MV-4-11 (cell line): Measurements from ENCODE around the gene FPGS.
"Not testable (repeated sequence)": the region's sequence is repeated elsewhere in the genome, so short reads cannot be mapped to it uniquely, and the experiment has no call there.

Source experiments
- DNase-seq: peaks from one replicate; lab custom pipeline; 2025; lab: John Stamatoyannopoulos, UW

FPGS gene

DNA sequence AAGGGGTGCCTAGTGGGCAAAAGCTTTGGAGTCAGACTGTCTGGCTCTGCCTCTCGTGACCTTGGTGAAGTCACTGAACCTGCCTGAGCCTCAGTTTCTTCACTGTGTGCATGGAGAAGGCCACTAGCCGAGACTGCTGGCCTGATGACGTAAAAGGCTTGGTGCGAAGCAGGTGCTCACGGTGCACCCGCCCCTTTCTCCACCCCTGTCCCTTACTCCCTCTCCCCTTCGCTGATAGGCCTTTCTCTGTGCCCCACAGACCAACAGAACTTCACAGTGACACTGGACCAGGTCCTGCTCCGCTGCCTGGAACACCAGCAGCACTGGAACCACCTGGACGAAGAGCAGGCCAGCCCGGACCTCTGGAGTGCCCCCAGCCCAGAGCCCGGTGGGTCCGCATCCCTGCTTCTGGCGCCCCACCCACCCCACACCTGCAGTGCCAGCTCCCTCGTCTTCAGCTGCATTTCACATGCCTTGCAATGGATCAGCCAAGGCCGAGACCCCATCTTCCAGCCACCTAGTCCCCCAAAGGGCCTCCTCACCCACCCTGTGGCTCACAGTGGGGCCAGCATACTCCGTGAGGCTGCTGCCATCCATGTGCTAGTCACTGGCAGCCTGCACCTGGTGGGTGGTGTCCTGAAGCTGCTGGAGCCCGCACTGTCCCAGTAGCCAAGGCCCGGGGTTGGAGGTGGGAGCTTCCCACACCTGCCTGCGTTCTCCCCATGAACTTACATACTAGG, 10.4 kb downstream of the FPGS start:
- no peak for DNase-seq

DNA sequence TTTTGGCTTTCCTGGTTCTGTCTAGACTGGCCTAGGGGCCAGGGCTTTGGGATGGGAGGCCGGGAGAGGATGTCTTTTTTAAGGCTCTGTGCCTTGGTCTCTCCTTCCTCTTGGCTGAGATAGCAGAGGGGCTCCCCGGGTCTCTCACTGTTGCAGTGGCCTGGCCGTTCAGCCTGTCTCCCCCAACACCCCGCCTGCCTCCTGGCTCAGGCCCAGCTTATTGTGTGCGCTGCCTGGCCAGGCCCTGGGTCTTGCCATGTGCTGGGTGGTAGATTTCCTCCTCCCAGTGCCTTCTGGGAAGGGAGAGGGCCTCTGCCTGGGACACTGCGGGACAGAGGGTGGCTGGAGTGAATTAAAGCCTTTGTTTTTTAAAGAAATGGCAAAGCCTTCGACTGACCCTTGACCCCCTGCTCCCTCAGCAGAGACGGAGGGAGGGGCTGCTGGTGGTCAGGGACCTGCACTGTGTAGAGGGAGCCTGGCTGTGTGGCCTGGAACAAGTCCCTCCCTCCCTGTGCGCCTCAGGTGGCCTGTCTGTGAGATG, 11.1 kb downstream of the FPGS start:
- DNase-seq, result no peak

DNA sequence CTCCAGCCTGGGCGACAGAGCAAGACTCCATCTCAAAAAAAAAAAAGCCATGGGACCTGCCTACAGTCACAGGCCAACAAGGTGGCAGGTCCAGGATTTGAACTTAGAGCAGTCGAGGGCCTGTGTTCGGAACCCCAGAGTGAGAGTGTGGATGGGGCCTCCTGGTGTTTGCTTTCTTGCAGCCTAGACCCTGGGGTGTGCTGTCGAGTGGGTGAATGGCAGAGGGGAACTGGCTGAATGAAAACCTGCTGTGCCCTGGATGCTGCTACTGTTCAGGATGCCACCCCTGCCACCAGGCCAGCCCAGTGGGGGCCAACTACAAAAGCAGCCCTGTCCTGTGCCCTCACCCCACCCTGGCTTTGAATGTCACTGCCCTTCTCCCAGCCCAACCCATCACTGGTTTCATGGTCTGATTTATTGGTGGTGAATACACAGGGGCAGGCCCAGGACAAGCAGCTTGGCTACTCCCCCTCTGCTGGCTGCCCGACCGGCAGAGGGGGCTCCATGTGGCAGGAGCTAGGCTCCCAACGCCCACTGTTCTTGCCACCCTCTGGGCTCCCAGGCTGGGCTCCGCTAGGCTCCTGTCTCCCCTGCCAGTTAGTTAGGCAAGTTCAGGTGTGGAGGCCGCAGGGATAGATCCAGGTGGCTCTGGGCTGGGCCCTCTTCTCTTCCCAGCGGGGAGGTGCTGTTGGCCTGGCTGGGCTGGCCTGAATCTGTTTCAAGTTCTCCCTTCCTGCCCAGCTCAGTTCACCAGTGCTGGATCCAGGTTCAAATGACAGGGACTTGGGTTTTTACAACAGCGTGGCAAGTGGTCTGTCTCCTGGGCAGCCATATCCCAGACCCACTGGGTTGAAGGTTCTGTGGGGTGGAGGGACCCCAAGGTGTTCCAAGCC, 12.2 kb downstream of the FPGS start:
- no peak for DNase-seq

DNA sequence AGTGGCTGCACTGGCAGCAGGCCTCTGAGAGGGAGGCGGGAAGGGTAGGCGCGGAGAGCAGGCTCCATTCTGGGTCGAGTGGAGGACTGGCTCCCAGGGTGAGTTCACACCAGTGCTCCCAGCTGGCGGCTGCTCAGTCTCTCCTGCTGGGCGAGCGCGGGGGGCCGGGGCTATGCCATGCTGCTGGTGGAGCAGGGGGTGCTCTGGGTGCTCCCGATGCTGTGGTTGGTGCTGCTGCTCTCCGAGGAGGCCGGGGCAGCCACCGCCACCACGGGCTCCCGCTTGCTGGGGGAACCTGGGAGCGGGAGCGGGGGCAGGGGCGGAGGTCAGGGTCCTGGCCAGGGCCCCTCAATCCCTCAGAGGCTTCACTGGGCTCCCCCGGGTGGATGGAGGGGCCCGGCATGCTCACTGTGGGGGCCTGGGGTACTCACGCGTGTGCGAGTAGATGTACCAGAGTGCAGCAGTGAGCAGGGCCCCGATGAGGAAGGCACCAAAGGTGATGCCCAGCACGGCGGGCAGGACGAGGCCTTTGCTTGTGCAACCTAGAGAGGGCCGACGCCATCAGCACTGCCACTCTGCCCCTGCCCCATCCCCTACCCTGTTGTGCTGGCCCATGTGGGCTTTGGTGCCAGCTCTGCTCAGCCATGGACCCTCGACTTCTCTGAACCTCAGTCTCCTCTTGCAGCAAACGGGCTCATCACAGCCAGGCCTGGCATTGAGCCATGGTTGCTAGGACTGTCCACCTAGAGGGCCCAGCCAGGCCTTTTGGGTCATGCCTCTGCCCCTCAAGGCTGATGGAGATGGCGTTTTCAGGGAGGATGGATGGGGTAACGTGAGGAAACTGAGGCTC, 13.1 kb downstream of the FPGS start:
- no peak for DNase-seq

DNA sequence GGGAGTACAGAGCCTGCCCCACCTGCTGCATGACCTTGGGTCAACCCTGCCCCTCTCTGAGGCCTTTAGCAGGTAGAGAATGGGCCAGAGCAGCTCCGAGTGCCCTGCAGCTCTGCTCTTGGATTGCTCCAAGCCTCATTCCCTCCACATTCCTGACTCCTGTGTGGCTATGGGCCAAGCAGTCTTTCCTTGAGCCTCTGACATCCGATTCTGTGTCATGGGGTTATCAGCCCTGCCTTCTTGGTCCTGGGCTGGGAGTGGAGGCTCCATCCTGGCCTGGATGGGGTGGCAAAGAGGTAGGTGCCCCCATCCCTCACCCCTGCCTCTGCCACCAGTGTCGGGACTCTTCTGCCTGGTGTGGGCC, 13.7 kb downstream of the FPGS start:
- DNase-seq, result no peak

DNA sequence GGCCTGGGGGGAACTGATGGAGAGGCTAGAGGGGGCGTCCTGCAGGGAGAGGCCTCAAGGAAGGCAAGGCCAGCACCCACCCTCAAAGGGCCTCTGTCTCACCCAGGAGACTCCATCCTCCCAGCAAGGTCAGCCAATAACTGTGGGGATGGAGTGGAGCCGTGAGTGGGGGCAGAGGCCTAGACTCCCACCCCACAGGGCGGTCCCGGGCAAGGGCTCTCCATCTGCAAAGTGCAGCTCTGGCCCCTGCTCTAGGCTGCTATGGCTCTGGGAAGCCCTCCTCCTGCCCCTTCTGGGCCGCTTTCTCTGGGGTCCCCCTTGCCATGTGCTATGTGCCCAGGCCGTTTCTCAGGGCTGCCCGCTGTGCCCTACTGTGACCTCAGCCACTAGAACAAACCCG, 14.0 kb downstream of the FPGS start:
- no peak for DNase-seq

DNA sequence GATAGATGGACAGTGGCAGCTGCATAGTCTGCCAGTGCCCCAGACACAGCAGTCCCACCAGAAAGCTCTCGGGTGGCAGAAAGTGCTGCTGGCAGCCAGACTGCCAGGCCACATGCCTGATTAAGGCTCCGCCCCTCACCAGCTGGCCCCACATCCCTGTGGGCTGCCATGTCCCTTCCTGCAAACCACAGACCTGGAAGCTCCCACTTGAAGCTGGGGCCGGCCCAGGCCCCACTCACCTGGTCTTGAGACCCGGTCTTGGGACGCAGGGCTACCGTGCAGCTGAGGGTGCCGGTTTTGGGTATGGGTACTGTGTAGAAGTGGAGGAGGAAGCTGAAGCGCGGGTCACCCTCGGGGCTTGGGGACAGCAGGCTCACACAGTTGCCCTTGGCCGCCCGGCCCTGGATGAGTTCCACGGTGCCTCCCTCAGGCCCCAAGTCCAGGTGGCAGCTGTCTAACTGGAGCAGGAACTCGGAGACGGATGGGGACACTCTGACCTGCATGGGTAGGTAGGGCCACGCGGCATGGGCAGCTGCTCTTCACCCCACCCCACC, 15.3 kb downstream of the FPGS start:
- DNase-seq, result no peak

DNA sequence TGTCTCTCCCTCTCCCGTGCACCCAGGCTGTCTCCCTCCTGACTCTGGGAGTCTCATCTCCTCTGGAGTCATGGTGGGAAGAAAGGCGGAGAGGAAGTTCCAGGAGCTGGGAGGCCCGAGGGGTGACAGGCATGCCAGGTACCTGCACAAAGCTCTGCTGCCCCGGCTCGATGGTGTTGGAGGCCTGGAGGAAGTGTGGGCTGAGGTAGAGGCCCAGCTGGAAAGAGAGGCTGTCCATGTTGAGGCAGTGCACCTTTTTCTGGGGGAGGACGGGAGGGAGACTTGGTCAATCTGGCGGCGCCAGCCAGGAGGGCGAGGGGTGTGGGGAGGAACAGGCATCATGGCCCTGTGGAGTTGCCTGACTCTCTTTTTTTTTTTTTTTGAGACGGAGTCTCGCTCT, 15.9 kb downstream of the FPGS start:
- no peak for DNase-seq

DNA sequence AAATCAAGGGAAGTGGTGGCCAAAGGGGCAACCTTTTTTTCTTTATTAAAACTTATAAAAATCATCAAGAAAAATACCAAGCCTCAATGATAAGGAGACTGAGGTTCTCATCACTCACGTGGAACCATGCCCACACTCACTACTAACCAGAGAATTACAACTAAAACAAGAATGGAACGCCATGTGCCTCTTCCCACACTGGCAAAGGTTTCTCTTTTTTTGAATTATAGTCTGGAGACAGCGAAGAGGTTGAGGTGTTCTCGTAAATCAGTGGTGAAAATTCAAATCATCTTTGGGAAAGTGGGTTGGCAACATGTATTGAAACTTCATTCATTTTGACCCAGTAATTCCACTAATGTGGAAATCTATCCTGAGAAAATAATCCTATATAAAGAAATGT, 19.4 kb downstream of the FPGS start:
- DNase-seq, result no peak

DNA sequence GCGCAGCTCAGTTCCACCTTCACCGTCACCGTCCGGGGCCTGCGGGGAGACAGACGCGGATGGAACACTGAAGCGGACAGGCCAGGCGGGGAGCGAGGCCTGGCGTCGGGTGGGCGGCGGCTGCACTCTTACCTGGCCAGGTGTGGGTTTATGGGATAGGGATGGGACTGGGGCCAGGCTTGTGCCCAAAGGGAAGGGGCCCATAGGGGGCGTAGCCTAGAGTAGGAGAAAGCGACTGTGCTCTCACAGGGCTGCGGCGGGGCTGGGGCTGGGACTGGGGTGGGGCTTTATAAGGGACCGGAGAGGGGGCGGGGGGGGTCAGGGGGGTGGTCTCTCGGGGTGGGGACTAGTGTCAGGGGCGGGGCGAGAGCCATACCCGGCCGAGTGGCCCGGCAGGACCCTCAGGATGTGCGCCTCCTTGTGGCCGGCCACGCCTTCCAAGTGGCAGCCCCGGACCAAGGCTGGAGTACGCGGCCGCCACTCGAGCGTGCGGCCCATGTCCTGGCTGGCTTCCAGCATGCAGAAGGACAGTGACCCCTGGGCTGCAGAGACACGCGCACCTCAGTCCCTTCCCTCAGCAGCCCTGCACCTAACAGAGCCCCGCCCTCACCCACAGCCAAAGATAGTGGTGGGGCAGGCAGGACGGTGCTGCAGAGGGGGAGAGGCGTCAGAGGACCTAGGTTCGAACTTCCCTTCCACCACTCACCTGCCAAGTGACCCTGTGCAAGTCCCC, 22.8 kb downstream of the FPGS start:
- no peak for DNase-seq

DNA sequence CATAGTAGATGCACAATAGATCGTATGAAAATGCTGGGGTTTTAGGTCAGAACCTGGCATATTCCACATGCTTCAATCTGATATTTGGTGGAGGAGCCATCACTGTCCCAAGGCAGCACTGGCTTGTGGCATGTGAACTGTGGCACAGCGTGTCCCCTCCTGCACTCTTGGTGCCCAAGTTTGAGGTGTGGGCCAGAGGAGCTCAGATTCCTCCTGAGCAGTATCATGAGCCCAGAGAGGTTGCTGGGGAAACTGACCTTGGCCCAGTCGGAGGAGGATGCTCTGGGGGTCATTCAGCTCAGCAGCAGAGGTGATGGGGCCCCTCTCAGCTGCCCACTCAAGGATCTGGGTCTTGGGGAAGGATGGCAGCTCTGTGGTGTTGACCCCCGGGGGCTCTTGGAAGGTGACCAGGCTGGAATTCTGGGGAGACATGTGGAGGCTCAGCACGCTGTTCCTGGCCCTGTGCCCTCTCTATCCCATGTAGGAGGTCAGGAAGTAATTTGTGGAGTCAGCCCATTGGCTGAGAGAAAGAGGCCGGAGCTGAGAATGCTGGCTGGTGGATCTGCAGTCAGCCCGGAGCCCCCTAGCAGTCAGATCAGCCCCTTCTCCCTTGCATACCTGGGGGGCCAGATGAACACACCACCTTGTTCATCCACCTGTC, 23.7 kb downstream of the FPGS start:
- no peak for DNase-seq

DNA sequence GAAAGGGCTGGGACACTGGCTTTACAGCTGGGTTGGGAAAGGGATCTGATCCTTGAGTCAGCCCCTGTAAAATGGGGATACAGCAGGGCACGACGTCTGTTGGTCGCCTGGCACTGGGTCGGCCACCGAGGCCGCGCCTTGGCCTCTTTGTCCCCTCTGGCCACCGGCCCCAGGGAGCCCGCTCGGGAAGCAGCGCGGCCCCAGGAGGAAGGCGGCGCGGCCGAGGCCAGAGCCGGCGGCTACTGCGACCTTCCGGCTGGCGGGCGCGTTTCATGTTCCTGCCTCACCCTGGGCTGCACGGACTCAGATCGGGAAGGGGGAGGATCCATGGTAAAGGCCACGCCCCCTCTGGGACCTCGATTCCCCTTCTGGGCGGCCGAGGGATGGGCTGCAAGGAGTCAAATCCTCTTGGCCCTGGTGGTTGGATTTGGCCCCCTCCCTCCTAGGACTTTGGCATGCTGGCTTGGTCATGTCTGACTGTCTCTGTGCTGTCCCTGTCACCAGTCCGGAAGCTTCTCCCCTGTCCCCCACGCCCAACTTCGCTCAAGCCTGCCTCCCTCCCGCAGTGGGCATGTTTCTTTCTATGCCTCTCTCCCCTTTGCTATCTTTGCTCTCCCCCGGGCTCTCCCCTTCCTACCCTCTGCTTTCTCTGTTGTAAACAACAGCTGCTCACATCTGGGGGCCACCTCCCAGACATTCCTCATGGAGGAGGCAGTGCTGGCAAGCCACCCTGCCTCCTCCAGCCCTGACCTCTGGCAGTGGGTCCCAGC, 25.8 kb downstream of the FPGS start:
- no peak for DNase-seq

DNA sequence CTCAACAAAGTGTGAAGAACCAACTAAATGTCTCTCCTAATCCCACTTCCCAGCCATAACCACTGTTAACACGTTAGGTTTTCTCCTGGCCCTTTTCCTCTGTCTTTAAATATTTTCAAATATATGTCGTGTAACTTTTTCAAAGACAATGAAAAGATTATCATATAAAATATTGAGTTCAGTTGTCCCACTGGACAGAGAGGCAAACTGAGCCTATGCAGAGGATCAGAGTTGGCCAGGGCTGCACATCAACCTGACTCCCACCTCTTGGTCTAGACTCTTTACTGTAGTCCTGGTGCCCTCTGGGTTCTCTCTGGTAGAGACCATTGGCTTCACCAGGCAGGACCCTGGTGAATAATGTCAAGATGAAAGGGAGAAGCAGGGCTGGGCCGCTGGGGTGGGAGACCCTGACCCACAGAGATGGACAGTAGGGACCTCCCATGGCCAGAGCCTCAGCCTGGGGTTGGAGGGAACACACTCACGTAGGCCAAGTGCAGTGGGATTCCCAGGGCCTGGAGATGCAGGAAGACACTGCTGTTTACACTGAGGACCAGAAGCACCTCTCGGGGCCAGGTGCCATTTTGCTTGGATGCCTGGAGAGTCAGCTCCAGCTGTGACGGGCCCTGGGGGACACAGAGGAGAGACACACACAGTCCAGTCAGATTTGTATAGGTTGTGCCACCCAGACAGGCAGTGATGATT, 26.7 kb downstream of the FPGS start:
- DNase-seq, result no peak

DNA sequence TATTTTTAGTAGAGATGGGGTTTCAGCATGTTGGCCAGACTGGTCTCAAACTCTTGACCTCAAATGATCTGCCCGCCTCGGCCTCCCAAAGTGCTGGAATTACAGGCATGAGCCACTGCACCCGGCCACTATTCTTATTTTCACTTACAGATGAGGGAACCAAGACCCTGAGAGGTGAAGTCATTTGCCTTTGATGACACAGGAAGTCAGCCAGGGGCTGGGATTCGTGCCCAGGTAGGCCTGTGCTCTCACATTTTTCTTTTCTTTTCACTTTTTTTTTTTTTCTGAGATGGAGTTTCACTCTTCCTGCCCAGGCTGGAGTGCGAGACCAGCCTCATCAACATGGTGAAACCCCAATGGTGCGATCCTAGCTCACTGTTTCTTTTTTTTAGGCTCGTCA, 29.6 kb downstream of the FPGS start:
- DNase-seq, result no peak

DNA sequence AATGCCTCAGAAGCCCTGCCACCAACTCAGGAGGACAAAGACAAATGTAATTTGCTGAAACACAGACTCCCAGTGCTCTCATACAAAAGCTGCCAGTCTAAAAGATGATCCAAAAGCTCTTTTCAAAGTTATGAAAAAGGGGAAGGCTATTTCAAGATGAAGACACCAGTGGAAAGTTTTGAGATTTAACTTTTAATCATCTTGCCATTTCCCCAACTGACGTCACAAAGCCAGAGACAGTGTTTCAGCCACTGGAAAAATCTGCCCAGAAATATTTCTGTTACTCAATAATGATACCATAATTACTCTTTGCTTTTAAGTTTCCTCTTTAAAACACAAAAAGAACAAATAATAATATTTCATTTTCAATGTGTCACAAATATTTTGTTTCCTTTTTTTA, 30.9 kb downstream of the FPGS start:
- DNase-seq, result peak; percentile 85

DNA sequence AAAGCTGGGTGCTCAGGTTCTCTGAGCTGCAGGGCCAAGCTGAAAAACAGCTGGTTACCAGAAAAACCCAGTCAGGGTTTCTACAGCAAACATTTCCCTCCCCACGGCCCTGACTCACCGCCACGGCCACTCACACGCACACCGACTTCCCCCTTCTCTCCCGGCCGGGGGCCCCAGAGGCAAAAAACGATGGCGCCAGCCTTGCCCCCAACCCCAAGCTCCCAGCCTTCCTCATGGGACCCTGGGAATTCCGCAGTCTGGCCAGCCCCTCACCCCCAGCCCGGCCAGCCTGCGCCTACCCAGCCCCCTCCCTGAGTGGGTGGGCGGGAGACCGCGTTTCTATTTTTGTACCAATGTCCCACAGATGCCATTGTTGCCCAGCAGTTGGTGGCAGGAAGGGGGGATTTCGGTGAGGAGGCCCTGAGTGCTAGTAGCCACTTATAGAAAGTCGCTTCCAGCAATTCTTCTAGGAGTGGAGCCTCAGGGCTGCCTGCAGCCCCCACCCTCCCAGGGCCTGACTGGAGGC, 33.4 kb downstream of the FPGS start:
- DNase-seq, result peak; percentile 84

DNA sequence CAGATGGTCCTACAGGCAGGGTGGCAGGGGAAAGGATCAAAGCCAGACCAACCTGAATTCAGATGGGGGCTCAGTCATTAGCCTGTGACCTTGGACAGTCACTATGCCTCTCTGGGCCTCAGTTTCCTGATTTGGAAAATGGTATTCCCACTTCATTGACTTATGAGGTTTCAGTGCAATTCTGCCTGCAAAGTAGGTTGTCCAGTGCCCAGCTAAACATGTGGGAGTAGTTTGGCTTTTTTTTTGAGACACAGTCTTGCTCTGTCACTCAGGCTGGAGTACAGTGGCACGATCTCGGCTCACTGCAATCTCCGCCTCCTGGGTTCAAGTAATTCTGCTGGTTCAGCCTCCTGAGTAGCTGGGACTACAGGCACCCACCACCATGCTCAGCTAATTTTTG, 33.9 kb downstream of the FPGS start:
- DNase-seq, result not testable (repeated sequence)

DNA sequence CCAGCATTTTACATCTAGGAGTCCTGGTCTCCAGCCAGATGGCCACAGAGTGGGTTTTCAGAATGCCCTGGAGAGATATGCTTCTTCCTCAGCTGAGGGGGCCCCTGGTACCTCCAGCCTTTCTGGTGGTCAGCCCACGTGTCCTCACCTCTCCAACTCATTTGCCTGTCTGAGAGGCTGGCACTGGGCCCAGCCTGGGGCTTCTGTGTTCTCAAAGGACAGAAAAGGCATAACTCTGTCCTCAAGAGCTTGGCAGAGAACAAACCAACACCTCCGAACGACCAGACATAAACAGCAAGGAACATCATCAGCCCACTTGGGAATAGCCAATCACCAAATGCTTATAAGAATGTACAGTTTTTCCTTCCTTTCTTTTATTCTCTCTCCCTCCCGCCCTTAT, 34.7 kb downstream of the FPGS start:
- DNase-seq, result no peak
